Adrenal gland (tissue), 12 donors: ENCODE results near the gene PTPRF. TPM values are rescaled to one million over a fixed set of nuclear protein-coding genes. Genes with fewer than 3 reads are reported as not detected.

Experiments
- DNase-seq, 7 donors: peaks; one replicate each; pipeline ENCODE4 v3.0.0-alpha.2; 2019 to 2020
- H3K27ac ChIP-seq, 5 donors: fragments of 200-600 bp; sonication (generic) in 4 of 5; 1 replicate in 3 of 5; 2 replicates in 2 of 5; pipeline versions ENCODE4 v1.5.1 to v1.8.0; 2016 to 2020; ENCODE audit warnings: mild to moderate bottlenecking in 1 of 5
- H3K27me3 ChIP-seq: fragments of 200-600 bp; 2 replicates; pipeline ENCODE4 v1.8.0; 2021
- H3K36me3 ChIP-seq, 2 donors: fragments of 200-600 bp; replicated peaks in 1 of 2; 1 replicate in 1 of 2; 2 replicates in 1 of 2; pipeline versions ENCODE4 v1.5.1 to v1.8.0; 2018 to 2022
- H3K4me1 ChIP-seq, 2 donors: fragments of 200-600 bp; replicated peaks in 1 of 2; 1 replicate in 1 of 2; 2 replicates in 1 of 2; pipeline versions ENCODE4 v1.5.1 to v1.8.0; 2018 to 2021
- H3K4me3 ChIP-seq, 4 donors: fragments of 200-600 bp; sonication (generic) in 3 of 4; one replicate each; pipeline ENCODE4 v1.5.1; 2016 to 2018
- H3K9me3 ChIP-seq, 3 donors: fragments of 200-600 bp; sonication (generic) in 1 of 3; replicated peaks in 1 of 3; 1 replicate in 2 of 3; 2 replicates in 1 of 3; pipeline versions ENCODE4 v1.5.1 to v1.8.0; 2016 to 2021
- CTCF ChIP-seq, 6 experiments: fragments of 450-650 bp in 4 of 6; fragments of 200-600 bp in 2 of 6; sonication (generic) in 1 of 6; IDR thresholded peaks; 1 replicate in 5 of 6; 2 replicates in 1 of 6; pipeline versions ENCODE4 v1.5.1 to v1.8.0; 2016 to 2021; ENCODE audit warnings: antibody characterized with exemption in 6 of 6, mild to moderate bottlenecking in 2 of 6, moderate library complexity in 1 of 6
- POLR2A ChIP-seq, 2 donors: fragments of 450-650 bp; IDR thresholded peaks; one replicate each; pipeline ENCODE4 v1.6.1; 2017; ENCODE audit warnings: antibody characterized with exemption in 2 of 2, mild to moderate bottlenecking in 2 of 2, moderate library complexity in 1 of 2
- WGBS, 4 donors: extraction: QIAGEN DNeasy Blood & Tissue Kit in 2 of 4; methylation state at CpG; one replicate each; pipeline versions ENCODE4 v1.1.5 to v1.1.7; 2013 to 2017; 5-methylcytosine and 5-hydroxymethylcytosine counted together
- intact Hi-C, 2 donors: fragments of 100-400 bp; cut with DNase I; formaldehyde crosslinking; loops; one replicate each; pipeline versions ENCODE4 v1.14.1 to v1.15.0; 2022 to 2023
- polyA plus RNA-seq, 3 donors: library from polyadenylated mRNA; stranded (reverse); fragments of 200-250 nt in 2 of 3; fragments of 350-450 nt in 1 of 3; fragmentation: Illumina TruSeq in 1 of 3; extraction: RNeasy Lipid Tissue Mini Kit (QIAGEN cat#74804) in 1 of 3; gene quantifications; one replicate each; pipeline ENCODE4 v1.2.3, GENCODE V29; 2013 to 2014
- total RNA-seq, 9 donors: library from RNA; depleted of rRNA in 4 of 9; stranded (reverse); fragments of >200 nt in 4 of 9; fragments of 120-200 nt in 1 of 9; fragmentation: NEBNext Ultra II Directional in 1 of 9; extraction: Animal tissue kit (Norgen Biotek cat#: 25700) in 1 of 9; gene quantifications; one replicate each; pipeline versions ENCODE4 v1.1.0 to v1.2.4, GENCODE V29; 2013 to 2023
- donor health status: healthy with polysubstance abuse.
- donor health status: Bipolar disorder and iron deficiency.
- donor health status: DM: yes; HTN: yes; CAD: no.
- donor health status: DM: no; HTN: no; CAD: no.
- donor health status: DM: no; HTN: no; CAD: no.
- donor health status: DM: yes; HTN: yes; CAD: no.

Gene PTPRF
- total and polyA plus RNA-seq, 12 donors = 9.2 to 92.0 (median 30.1) TPM

GRCh38 chr1:43622901-43623780 is 92.5 kb downstream of the PTPRF start:
- Histone ChIP-seq H3K36me3 (peaks cover 0 to 6% of the 10 kb centered on the region in 2 donors), H3K27ac (no peak overlapping the region), H3K9me3 (no peaks in the 10 kb centered on the region), H3K4me1 (no peaks in the 10 kb centered on the region), H3K27me3 (no peaks in the 10 kb centered on the region), H3K4me3 (no peak overlapping the region)
- WGBS, 4 donors = 92 to 94% (median 93%) methylated on average over 10 to 13 of the region's 13 CpGs
- DNase-seq = no peak
- intact Hi-C loops = no loop called here
- TF ChIP-seq POLR2A (IDR thresholded peaks at IDR 0.05) (no peak), CTCF (IDR thresholded peaks at IDR 0.05) (no peak)

- WGBS, 4 donors = 83 to 93% (median 90%) methylated on average over 15 to 16 of the region's 16 CpGs
- no peaks in the 10 kb centered on the region for H3K9me3 ChIP-seq
- H3K27me3 ChIP-seq = no peaks in the 10 kb centered on the region
- H3K4me1 ChIP-seq = no peaks in the 10 kb centered on the region
- H3K27ac ChIP-seq = no peak overlapping the region
- no peak overlapping the region for H3K4me3 ChIP-seq
- peaks cover 0 to 6% of the 10 kb centered on the region in 2 donors for H3K36me3 ChIP-seq
- DNase-seq = no peak
- intact Hi-C loops = no loop called here
- TF ChIP-seq CTCF (IDR thresholded peaks at IDR 0.05) (no peak), POLR2A (IDR thresholded peaks at IDR 0.05) (no peak)
Observed at GRCh38 chr1:43625063-43625780, 94.5 kb downstream of the PTPRF start.

GRCh38 chr1:43632135-43632670 is 101.5 kb downstream of the PTPRF start:
- WGBS, 4 donors = 48 to 59% (median 54%) methylated on average over 4 of the region's 4 CpGs
- H3K9me3 ChIP-seq = no peaks in the 10 kb centered on the region
- H3K36me3 ChIP-seq = no peaks in the 10 kb centered on the region
- H3K27me3 ChIP-seq = no peaks in the 10 kb centered on the region
- no peaks in the 10 kb centered on the region for H3K4me1 ChIP-seq
- TF ChIP-seq POLR2A (IDR thresholded peaks at IDR 0.05) (no peak), CTCF (IDR thresholded peaks at IDR 0.05) (no peak)
- no peak overlapping the region for H3K27ac ChIP-seq
- H3K4me3 ChIP-seq = no peak overlapping the region
- intact Hi-C loops = no loop called here
- no peak for DNase-seq

GRCh38 chr1:43634721-43635120 is 104.0 kb downstream of the PTPRF start:
- Histone ChIP-seq H3K9me3 (no peaks in the 10 kb centered on the region), H3K27ac (no peak overlapping the region), H3K4me3 (no peak overlapping the region), H3K36me3 (no peaks in the 10 kb centered on the region), H3K27me3 (no peaks in the 10 kb centered on the region), H3K4me1 (no peaks in the 10 kb centered on the region)
- no peak for TF ChIP-seq POLR2A (IDR thresholded peaks at IDR 0.05)
- TF ChIP-seq CTCF (IDR thresholded peaks at IDR 0.05) = no peak
- intact Hi-C loops = no loop called here
- WGBS, 4 donors = 66 to 83% (median 70%) methylated on average over 5 of the region's 5 CpGs
- no peak for DNase-seq
